SHP77 treated with DMSO at 0.1 percent for 48 hours (cell line): ENCODE measurements around the gene ADCK2.
"Not testable (repeated sequence)": the region's sequence is repeated elsewhere in the genome, so short reads cannot be mapped to it uniquely, and the experiment has no call there.

Source experiments
- DNase-seq: peaks from one replicate; lab custom pipeline; 2025; lab: John Stamatoyannopoulos, UW

Gene ADCK2, protein sequence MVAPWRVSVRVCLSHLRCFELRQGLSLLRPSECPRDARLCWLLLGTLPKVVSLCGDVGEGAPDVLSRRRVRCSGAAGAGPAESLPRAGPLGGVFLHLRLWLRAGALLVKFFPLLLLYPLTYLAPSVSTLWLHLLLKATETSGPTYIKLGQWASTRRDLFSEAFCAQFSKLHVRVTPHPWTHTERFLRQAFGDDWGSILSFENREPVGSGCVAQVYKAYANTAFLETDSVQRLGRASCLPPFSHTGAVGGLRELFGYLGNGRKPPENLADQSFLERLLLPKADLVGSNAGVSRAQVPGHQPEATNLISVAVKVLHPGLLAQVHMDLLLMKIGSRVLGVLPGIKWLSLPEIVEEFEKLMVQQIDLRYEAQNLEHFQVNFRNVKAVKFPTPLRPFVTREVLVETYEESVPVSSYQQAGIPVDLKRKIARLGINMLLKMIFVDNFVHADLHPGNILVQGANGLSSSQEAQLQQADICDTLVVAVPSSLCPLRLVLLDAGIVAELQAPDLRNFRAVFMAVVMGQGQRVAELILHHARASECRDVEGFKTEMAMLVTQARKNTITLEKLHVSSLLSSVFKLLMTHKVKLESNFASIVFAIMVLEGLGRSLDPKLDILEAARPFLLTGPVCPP

GRCh38 chr7:140672382-140673062 is at the start of gene ADCK2:
Gene ADCK2, plus strand, starts transcription at chr7:140672945. Its CDS starts 386 bp downstream, at chr7:140673331.
- no peak for DNase-seq

DNA sequence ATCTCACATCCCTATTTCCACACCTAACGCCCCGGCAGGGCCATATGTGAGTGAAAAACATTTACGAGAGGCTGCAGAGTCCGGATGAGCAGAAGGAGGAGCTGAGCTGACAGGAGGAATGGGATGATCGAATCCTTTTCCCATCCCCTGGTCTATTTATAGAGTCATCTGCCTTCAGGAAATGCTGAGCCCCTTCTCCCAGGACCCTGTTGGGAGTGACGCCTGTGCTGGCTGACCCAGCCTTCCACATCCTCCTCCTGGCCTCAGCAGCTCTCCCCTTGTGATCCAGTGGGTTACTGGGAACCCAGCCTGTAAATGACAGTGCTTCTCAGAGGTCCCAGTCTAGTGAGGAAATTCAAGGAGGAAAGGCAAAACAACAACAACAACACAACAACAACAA is 48.8 kb upstream of the ADCK2 start:
- DNase-seq: no peak

DNA sequence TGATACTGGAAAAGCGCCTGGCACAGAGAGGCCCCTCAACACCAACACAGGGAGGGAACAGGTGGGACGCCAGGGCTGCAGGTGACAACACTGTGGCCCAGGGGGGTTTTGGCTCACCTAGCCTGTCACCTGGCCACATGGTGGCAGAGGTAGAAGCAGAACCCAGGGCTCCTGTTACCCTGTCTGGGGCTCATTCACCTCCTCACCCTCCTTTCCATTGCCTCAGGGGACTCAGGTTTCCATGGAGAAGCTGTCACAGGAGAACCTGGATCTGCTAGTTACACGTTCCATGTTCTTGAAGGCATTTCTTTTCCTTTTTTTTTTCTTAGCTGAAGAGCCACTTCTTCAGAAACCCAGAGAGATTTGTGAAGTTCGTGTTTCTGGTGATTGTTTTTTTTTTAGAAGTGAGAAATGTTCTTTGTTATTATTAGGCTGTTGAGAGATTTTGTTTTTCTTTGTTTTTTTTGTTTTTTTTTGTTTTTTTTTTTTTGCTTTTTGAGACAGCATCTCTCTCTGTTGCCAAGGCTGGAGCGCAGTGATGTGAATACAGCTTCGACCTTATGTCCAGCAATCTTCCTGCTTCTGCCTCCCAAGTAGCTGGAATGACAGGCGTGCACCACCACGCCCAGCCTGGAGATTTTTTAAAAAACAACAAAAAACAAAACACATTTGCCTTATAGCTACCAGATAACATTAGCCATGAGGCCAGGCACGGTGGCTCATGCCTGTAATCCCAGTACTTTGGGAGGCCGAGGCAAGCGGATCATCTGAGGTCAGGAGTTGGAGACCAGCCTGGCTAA is 48.2 kb upstream of the ADCK2 start:
- DNase-seq: no peak

GRCh38 chr7:140625192-140625558 is 47.6 kb upstream of the ADCK2 start:
- not testable (repeated sequence) for DNase-seq

DNA sequence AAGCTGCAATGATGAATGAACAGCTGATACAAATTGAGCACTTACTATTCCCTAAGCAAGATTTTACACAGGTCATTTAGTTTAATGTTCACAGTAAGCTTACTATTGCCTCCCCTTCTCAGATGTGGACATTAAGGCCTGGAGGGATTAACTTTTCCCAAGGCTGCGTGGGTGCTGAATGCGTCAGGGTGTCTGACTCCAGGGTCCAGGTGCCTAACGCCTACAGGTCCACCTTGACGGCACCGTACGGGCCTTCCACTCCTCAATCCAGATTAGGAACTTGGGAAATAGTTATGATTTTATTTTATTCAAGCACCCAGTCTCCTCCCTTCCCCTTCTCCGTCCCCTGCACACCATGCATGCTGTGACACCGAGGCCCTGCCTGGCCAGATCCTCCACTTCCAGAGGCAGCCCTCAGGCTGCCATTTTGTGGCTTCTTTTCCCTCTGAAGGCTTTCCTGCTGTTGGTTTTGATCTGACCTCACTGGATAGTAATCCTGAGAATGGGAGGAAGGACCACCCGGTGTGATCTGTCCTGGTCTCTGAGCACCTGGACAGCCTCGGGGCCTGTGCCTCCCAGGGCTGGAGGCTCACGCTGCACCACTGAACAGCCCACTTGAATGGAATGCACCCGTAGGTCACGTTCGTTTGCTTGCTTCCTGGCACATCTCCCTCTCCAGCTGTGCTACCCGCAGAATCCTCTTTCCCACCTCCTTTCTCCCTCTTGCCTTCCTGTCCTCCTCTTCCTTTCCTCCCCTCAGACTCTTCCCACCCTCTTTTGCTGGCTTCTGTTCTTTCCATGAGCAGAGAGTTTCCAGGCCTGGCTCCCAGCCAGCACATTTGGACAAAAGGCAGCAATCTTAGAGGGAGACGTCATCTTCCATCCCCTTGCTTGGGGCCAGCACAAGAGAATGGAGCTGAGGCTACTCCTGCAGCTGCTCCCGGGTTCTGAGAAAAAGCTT is 46.6 kb upstream of the ADCK2 start:
- DNase-seq: no peak

GRCh38 chr7:140631021-140631420 is 41.7 kb upstream of the ADCK2 start:
- no peak for DNase-seq

- no peak for DNase-seq
Observed at GRCh38 chr7:140631602-140632001, 41.1 kb upstream of the ADCK2 start.

DNA sequence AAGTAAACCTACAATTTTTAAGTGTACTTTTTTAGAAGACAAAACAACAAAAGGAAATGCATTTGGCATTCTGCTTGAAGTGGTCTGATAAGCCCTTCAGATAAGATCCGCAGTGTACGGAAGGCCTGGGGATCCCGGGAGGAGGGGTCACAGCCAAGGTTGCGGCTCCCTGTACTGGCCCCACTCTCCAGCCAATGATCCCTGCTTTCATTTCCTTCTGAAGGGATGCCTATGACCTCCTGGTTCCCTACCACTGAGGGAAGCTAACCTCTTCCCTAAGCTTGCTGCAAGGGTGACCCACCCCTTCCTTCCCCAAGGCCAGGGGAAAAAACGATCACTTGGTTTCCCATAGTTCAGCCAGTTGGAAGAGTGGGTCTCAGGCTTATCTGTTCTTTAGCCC is 37.4 kb upstream of the ADCK2 start:
- DNase-seq: no peak

DNA sequence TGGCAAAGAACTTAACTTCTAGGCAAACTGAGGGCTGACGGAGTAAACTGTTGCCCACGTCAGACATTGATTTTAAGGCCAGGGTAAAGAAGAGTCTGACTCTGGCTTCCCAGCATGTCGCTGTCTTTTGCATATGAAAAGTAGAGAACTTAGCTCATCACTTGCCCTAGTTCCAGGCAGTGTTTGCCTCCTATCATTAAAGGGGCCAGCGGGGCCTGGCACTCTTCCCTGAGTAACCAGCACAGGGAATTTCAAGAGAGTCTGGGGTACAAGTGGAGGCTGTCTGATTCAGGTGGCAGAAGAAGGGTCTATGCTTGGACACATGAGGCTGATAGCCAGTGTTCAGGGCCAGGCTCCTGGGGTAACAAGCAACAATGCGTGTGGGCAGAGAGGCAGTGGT is 36.9 kb upstream of the ADCK2 start:
- DNase-seq: no peak

- DNase-seq: no peak
Observed at GRCh38 chr7:140637400-140637799, 35.3 kb upstream of the ADCK2 start.

DNA sequence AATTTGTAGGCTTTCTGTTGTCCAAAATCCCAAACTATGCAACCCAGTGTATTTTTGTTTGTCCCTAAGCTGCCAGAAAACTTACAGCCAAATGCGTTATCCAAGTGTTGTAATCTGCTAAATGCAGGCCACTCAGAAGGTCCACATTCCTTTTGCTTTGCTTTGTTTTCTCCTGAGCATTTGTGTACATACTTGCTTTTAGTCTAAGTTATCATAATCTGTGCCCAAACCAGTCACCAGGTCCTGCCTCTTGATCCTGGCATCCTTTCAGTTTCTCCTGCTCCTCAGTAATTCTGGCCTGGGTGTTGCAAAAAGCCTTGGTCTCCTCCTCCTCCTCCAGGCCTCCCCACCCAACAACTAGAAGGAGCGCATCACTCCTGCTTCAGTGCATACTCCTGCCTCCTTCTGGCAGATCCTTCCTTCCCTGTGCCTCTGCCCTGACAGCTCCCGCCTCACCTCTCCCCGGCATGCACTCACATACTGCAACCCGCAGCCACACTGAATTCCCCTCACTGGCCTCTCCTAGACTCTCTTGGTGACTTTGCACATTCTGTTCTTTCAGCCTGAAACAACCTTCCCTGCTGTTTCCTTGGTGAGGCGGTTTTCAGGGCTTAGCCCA is 34.5 kb upstream of the ADCK2 start:
- no peak for DNase-seq

DNA sequence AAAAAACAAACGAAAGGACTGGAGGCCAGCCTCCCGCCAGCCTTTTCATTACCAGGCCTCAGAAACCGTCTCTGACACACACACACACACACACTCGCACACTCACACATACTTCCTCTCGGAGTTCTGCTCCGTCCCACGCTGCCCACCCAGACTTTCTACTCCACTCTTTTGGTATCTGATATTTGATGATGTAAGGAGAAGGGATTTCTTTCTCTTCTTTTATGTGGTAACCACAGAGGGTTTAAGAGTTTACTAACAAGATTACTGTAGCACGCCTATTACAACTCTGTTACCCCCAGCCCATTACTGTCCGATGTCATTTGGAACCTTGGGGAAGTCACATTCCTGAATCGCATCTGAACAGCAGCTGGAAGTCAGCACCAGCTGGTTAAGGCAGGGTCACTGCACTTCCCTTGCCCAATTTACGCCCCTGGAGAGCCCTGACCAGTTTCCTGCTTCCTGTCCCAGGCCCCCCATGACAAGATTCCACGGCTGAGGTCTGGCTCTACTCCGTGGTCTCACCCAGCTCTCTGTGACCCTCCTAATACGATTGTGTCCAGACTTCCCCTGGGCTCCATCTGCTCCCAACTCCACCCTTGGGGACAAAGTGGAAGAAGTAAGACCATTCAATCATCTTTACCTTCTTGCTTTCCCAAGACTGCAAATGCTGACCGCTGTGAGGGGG is 33.2 kb upstream of the ADCK2 start:
- no peak for DNase-seq

DNA sequence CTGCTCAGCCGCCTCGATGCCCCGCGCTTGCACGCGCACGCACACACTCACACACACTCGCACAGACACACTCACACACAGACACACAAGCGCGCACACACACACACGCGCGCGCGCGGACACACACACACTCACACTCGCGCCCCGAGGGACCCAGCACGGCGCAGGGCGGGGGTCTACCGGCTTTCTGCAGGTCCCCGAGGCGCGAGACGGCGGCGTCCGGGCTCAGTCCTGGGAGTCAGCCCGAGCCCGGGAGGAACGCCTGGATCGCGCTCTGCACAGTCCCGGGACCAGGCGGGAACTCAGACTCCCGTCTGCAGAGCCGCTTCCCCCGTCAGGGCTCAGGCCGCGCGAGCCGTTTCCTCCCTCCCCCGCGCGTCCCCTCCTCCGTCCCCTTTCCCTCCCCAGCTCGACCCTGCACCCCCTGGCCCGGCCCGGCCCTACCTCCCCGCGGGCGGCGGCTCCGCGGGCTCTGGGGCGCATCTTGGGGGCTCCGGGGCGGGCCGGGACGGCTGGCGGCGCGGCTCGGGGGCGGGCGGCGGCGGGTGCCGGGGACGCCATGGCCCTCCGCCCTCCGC is 32.6 kb upstream of the ADCK2 start:
- DNase-seq: no peak

GRCh38 chr7:140640727-140641523 is 31.8 kb upstream of the ADCK2 start, which contains the start of gene DENND2A:
Gene DENND2A, minus strand, starts transcription at chr7:140640813. Its CDS starts 38,416 bp downstream, at chr7:140602397.
- DNase-seq: peak; percentile 30

DNA sequence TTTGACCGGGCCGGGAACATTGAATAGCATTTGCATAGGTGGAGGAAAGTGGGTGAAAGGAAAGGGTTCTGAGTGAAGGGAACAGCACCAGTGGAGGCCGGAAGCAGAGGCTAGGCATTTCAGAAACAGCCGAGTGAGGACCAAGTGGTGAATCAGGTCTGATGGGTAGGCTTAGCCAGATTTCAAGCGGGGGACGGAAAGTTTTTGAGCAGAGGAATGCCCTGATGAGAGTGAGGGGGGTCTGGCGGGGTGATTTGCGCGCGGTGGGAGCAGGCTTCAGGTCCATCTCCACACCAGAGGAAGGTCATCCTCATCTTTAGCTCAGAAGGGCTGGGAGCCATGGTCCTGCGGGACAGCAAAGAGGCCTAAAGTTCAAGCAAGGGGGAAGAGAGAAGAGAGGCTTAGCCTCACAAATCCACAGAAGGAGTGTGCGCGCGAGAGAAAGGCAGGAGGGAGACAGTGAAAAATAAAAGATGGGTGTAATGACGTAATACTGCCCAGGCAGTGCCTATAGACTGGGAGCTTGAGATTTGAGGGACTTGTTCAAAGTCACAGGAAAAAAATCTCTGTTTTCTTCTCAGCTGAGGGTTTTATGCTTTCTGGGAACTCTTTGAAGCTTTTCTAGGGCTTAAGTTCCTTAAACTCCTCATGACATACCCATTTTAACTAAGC is 31.1 kb upstream of the ADCK2 start:
- no peak for DNase-seq

DNA sequence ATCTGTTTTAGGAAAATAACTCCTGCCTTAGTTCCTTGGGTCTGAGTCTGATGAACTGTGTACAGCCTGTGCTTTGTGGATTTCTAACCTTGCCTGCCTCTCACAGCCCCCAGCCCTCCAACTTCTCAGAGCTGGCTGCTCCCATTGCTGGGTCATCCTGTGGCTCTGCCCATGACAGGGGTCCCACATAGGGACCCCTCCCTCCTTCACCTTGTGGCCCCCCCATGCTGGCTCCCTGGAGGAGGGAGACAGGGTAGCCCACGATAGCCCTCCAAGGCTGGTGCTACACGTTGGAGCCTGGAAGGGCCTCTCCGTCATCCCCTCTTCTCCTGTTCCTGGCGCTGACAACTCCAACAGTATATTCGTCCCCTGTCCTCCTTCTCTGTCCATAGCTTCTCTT is 29.3 kb upstream of the ADCK2 start:
- DNase-seq: no peak

GRCh38 chr7:140644761-140645160 is 28.0 kb upstream of the ADCK2 start:
- DNase-seq: not testable (repeated sequence)
